ENCODE data around the gene NACA2. TPM values are rescaled to one million over a fixed set of nuclear protein-coding genes. Genes with fewer than 3 reads are reported as not detected.

Gene NACA2
- total and polyA plus RNA-seq, 2 of the 4 experiments (the other 2 are of a cell fraction), result not detected

GRCh38 chr17:61616783-61617182, 25.8 kb upstream of the NACA2 start:
- Histone ChIP-seq H3K18ac (ENCODE audit: low read depth, low read length) (no peak overlapping the region), H3K9me3 (ENCODE audit: control insufficient read depth, insufficient read depth, low read length) (peaks cover 3% of the 10 kb centered on the region), H2BK120ac (ENCODE audit: low read depth, low read length) (no peak overlapping the region), H3K9me1 (ENCODE audit: insufficient read depth, low read length) (peaks cover 2% of the 10 kb centered on the region; the same call in 1 of the 2 replicates), H4K20me1 (ENCODE audit: insufficient read depth, low read length) (no peaks in the 10 kb centered on the region), H2AK9ac (replicated peaks; ENCODE audit: low read depth, low read length, poor library complexity) (no peak overlapping the region), H3K27me3 (ENCODE audit: control insufficient read depth, insufficient read depth, low read length) (no peaks in the 10 kb centered on the region), H3K4me2 (ENCODE audit: low read depth, low read length) (no peak overlapping the region), H4K8ac (ENCODE audit: low read depth in 2 of 2, low read length in 2 of 2) (no peak overlapping the region), H2AFZ (replicated peaks; ENCODE audit: low read length, poor library complexity) (no peak overlapping the region), H4K5ac (ENCODE audit: low read depth, low read length) (no peak overlapping the region), H4K91ac (ENCODE audit: insufficient read depth, low read depth, low read length) (no peak overlapping the region), H3K4me1 (ENCODE audit: control insufficient read depth, insufficient read depth, low read length) (peaks cover 4% of the 10 kb centered on the region), H2AK5ac (ENCODE audit: low read depth, low read length) (no peak overlapping the region), H2BK15ac (ENCODE audit: low read depth, low read length) (no peak overlapping the region), H2BK5ac (ENCODE audit: low read depth, low read length, poor library complexity, severe bottlenecking) (no peak overlapping the region), H3K23ac (ENCODE audit: low read depth, low read length) (no peak overlapping the region), H3K9ac (ENCODE audit: low read depth, low read length) (no peak overlapping the region), H3K4ac (ENCODE audit: low read depth, low read length) (no peak overlapping the region), H3K14ac (replicated peaks; ENCODE audit: low read depth, low read length) (no peak overlapping the region), H3K36me3 (ENCODE audit: control insufficient read depth, insufficient read depth, low read length) (no peaks in the 10 kb centered on the region), H2BK20ac (ENCODE audit: low read depth, low read length) (no peak overlapping the region), H3K56ac (ENCODE audit: extremely low read depth, insufficient read depth, low read length) (no peak overlapping the region), H3K27ac (ENCODE audit: insufficient read depth, low read length) (no peak overlapping the region), H3K79me1 (ENCODE audit: low read depth in 1 of 2, low read length in 2 of 2) (no peaks in the 10 kb centered on the region), H3K4me3 (ENCODE audit: insufficient read depth, low read depth, low read length) (no peak overlapping the region)
- no CpG with 5 or more reads among the region's 1 CpG for WGBS, 2 experiments (ENCODE audit: extremely low coverage in 2 of 2, insufficient read length in 1 of 2)
- in situ Hi-C loops (cut with MboI; ENCODE audit: low sequenced_read_pairs) (no loop called here), dilution Hi-C loops (cut with HindIII; ENCODE audit: low sequenced_read_pairs, unreplicated experiment) (no loop called here), intact Hi-C loops (cut with micrococcal nuclease) (no loop called here)
- ATAC-seq (ENCODE audit: low read depth) (no peak), DNase-seq (no peak)
- POLR2A ChIA-PET (ENCODE audit: unreplicated experiment), result no interaction called here
- BruUV-seq (replicated peaks), result no TSS peak
- CTCF ChIA-PET, result no interaction called here
- TF ChIP-seq MAFK (IDR thresholded peaks at IDR 0.05; ENCODE audit: low read depth, low read length) (no peak), CHD1 (IDR thresholded peaks at IDR 0.05; ENCODE audit: low read depth, low read length) (no peak), RCOR1 (IDR thresholded peaks at IDR 0.05; ENCODE audit: insufficient replicate concordance, low read length) (no peak), RFX5 (IDR thresholded peaks at IDR 0.05; ENCODE audit: low read depth, low read length) (no peak), SMC3 (IDR thresholded peaks at IDR 0.05; ENCODE audit: low read depth, low read length) (no peak), FOS (IDR thresholded peaks at IDR 0.05; ENCODE audit: low read depth, low read length) (no peak), MAZ (IDR thresholded peaks at IDR 0.05; ENCODE audit: borderline replicate concordance, low read depth, low read length) (no peak), CEBPB (IDR thresholded peaks at IDR 0.05; ENCODE audit: low read depth, low read length) (no peak), BHLHE40 (IDR thresholded peaks at IDR 0.05; ENCODE audit: low read depth, low read length) (no peak)
- TF ChIP-seq, protein P1, sequence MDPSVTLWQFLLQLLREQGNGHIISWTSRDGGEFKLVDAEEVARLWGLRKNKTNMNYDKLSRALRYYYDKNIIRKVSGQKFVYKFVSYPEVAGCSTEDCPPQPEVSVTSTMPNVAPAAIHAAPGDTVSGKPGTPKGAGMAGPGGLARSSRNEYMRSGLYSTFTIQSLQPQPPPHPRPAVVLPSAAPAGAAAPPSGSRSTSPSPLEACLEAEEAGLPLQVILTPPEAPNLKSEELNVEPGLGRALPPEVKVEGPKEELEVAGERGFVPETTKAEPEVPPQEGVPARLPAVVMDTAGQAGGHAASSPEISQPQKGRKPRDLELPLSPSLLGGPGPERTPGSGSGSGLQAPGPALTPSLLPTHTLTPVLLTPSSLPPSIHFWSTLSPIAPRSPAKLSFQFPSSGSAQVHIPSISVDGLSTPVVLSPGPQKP (IDR thresholded peaks at IDR 0.05; ENCODE audit: borderline replicate concordance, low read depth, low read length), result no peak
- TF ChIP-seq, protein P2, sequence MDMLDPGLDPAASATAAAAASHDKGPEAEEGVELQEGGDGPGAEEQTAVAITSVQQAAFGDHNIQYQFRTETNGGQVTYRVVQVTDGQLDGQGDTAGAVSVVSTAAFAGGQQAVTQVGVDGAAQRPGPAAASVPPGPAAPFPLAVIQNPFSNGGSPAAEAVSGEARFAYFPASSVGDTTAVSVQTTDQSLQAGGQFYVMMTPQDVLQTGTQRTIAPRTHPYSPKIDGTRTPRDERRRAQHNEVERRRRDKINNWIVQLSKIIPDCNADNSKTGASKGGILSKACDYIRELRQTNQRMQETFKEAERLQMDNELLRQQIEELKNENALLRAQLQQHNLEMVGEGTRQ (IDR thresholded peaks at IDR 0.05; ENCODE audit: low read depth, low read length), result no peak

All from IMR-90 (cell line).